Loucy (cell line): Measurements from ENCODE around the gene SLC12A2.

ENCODE experiments used
- CTCF ChIP-seq: fragments of 200-600 bp; sonication (generic); conservative IDR thresholded peaks from 2 replicates; pipeline ENCODE4 v1.5.1; 2014; ENCODE audit warnings: mild to moderate bottlenecking, antibody characterized with exemption, low read length
- EZH2phosphoT487 ChIP-seq: fragments of 200-600 bp; IDR thresholded peaks from 2 replicates; pipeline ENCODE4 v1.6.1; 2018; ENCODE audit warnings: antibody characterized with exemption, mild to moderate bottlenecking, moderate library complexity, borderline replicate concordance

DNA sequence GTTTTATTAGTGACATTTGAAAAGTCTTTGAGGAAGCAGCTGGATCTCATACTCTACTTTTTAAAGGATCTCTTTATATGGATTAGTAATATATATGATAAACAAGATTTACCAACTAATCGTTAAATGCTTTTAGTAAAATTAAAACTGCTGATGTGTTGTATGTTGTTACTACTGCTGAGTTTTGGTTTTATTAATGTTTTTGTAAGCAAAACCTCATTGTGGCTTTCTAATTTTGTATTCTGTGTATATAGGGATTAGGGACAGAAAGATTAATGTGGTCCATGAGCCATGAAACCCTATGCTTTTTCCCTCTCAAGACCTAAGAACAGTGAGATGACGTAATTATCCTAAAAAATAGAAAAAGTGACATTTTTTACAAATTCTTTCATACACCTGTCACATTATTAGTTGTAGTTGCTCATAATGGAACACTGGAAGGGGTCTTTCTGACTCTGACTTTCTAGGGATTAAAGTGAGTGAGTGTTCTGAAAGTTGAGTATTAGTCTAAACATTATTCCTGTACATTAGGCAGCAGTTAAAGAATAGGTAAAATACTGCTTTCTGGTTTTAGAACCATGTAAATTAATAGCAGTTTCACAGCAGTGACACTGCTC, 85.9 kb downstream of the SLC12A2 start:
- TF ChIP-seq CTCF = no peak
- no peak for TF ChIP-seq EZH2phosphoT487
